ENCODE results near the gene TAS2R30.

DNA sequence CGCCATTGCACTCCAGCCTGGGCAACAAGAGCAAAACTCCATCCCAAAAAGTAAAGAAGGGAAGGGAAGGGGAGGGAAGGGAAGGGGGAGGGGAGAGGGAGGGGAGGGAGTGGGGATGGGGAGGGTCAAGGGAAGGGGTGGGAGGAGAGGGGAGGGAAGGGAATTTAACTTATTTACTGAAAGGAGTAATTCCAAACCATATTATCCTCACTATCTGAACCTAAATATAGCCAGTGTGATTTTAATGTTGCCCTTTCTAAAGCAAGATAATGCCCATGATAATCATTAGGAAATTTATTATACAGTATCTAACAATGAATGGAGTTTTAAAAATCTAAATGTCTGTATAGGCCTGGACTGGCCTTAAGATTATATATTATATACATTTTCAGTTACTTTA lies 43.8 kb upstream of the TAS2R30 start:
- TF ChIP-seq GATA2 (IDR thresholded peaks at IDR 0.05; ENCODE audit: low read depth, low read length), result no peak
- no peak for TF ChIP-seq GATA3 (IDR thresholded peaks at IDR 0.05; ENCODE audit: low read depth, low read length)
